Endothelial cell of umbilical vein (primary cell): Measurements from ENCODE around the gene GIMAP7. TPM values are rescaled to one million over a fixed set of nuclear protein-coding genes. Genes with fewer than 3 reads are reported as not detected.
A peak's percentile ranks its signal among the peaks of the same experiment; 100 is the strongest.

Source experiments
- Bru-seq: library from RNA; stranded (reverse); fragments of 400-500 nt; gene quantifications from one replicate; lab custom pipeline; 2021; lab: Mats Ljungman, UMichigan
- BruChase-seq, 2 experiments: library from RNA; stranded (reverse); fragments of 400-500 nt; gene quantifications; one replicate each; lab custom pipeline; 2021; lab: Mats Ljungman, UMichigan
- BruUV-seq: library from RNA; stranded (reverse); fragments of 400-500 nt; replicated peaks from 2 replicates; lab custom pipeline; 2021; lab: Mats Ljungman, UMichigan
- CTCF ChIA-PET: fragments of 300-600, 350-600 bp; sonication (Branson Sonifier 250); formaldehyde crosslinking; loops from one replicate; lab custom pipeline; 2021; ENCODE audit warnings: antibody characterized with exemption, inconsistent platforms; lab: Charles Lee
- POLR2A ChIA-PET: fragments of 300-600, 350-600 bp; sonication (Branson Sonifier 250); formaldehyde crosslinking; loops from one replicate; lab custom pipeline; 2021; ENCODE audit warnings: antibody characterized with exemption, inconsistent platforms; lab: Charles Lee
- DNase-seq: peaks from one replicate; pipeline ENCODE4 v3.0.0-alpha.2; 2011; ENCODE audit warnings: low read depth, low spot score
- FAIRE-seq: peaks from 2 replicates; lab custom pipeline; 2011; peaks lifted over from hg19 to GRCh38; lab: Jason Lieb, UNC
- H2AFZ ChIP-seq: 2 replicates; pipeline ENCODE4 v1.6.0; 2012; ENCODE audit warnings: low read depth, low read length, control low read depth, inconsistent platforms
- H3K27ac ChIP-seq: 2 replicates; pipeline ENCODE4 v1.5.1; 2011; ENCODE audit warnings: low read depth, mild to moderate bottlenecking, control low read depth, low read length, moderate library complexity; ENCODE audit not compliant: insufficient read depth
- H3K27me3 ChIP-seq, 2 experiments: 2 replicates each; pipeline versions ENCODE4 v1.6.0 to v1.6.1; 2011; ENCODE audit warnings: low read length in 2 of 2, mixed read lengths in 1 of 2; ENCODE audit not compliant: control insufficient read depth in 2 of 2, insufficient read depth in 2 of 2
- H3K36me3 ChIP-seq, 2 experiments: 2 replicates in 1 of 2; 3 replicates in 1 of 2; pipeline ENCODE4 v1.5.1; 2011; ENCODE audit warnings: low read length in 2 of 2, mild to moderate bottlenecking in 1 of 2, moderate library complexity in 1 of 2; ENCODE audit not compliant: control insufficient read depth in 2 of 2, insufficient read depth in 2 of 2; ENCODE audit errors: extremely low read depth in 1 of 2
- H3K4me1 ChIP-seq: 3 replicates; pipeline ENCODE4 v1.5.1; 2011; ENCODE audit warnings: mild to moderate bottlenecking, low read length; ENCODE audit not compliant: control insufficient read depth, insufficient read depth; ENCODE audit errors: extremely low read depth
- H3K4me2 ChIP-seq: 2 replicates; pipeline ENCODE4 v1.6.1; 2011; ENCODE audit warnings: low read length, control low read depth, mixed read lengths; ENCODE audit not compliant: insufficient read depth
- H3K4me3 ChIP-seq, 3 experiments: fragments of 200-600 bp in 1 of 3; sonication (generic), shearing (Covaris generic) in 1 of 3; replicated peaks in 1 of 3; 2 replicates each; pipeline ENCODE4 v1.5.1; 2011 to 2016; ENCODE audit warnings: control low read depth in 3 of 3, low read length in 3 of 3, mild to moderate bottlenecking in 2 of 3, inconsistent platforms in 1 of 3, low read depth in 1 of 3, moderate library complexity in 1 of 3; ENCODE audit not compliant: insufficient read depth in 1 of 3
- H3K79me2 ChIP-seq: 2 replicates; pipeline ENCODE4 v1.6.0; 2012; ENCODE audit warnings: low read length, inconsistent platforms; ENCODE audit not compliant: control insufficient read depth, insufficient read depth
- H3K9ac ChIP-seq: replicated peaks from 2 replicates; pipeline ENCODE3; 2011; ENCODE audit warnings: low read length, control low read depth; ENCODE audit not compliant: insufficient read depth; ENCODE audit errors: extremely low read depth
- H3K9me1 ChIP-seq: replicated peaks from 3 replicates; pipeline ENCODE4 v1.6.0; 2011; ENCODE audit warnings: mild to moderate bottlenecking, low read length; ENCODE audit not compliant: control insufficient read depth, insufficient read depth; ENCODE audit errors: extremely low read depth
- H3K9me3 ChIP-seq: replicated peaks from 2 replicates; pipeline ENCODE4 v1.5.1; 2012; ENCODE audit warnings: low read length, inconsistent platforms; ENCODE audit not compliant: control insufficient read depth, insufficient read depth
- H4K20me1 ChIP-seq: replicated peaks from 2 replicates; pipeline ENCODE3; 2011; ENCODE audit warnings: mild to moderate bottlenecking, low read length; ENCODE audit not compliant: control insufficient read depth, insufficient read depth; ENCODE audit errors: extremely low read depth
- CTCF ChIP-seq, 2 donors: IDR thresholded peaks; 1 replicate in 1 of 2; 2 replicates in 1 of 2; pipeline ENCODE4 v1.5.1; 2011; ENCODE audit warnings: low read length in 2 of 2, mild to moderate bottlenecking in 2 of 2, moderate library complexity in 2 of 2, control low read depth in 1 of 2, inconsistent platforms in 1 of 2, low read depth in 1 of 2; ENCODE audit not compliant: insufficient read depth in 1 of 2; ENCODE audit errors: extremely low read depth in 1 of 2
- MYC ChIP-seq: IDR thresholded peaks from one replicate; pipeline ENCODE4 v1.6.1; 2011; ENCODE audit warnings: mild to moderate bottlenecking, low read depth, low read length
- POLR2A ChIP-seq: IDR thresholded peaks from 2 replicates; pipeline ENCODE4 v1.6.1; 2012; ENCODE audit warnings: low read depth, mild to moderate bottlenecking, control low read depth, low read length
- POLR2AphosphoS5 ChIP-seq: IDR thresholded peaks from 2 replicates; pipeline ENCODE4 v1.6.1; 2012; ENCODE audit warnings: low read depth, mild to moderate bottlenecking, control low read depth, low read length, moderate library complexity; ENCODE audit not compliant: insufficient read depth
- dilution Hi-C: fragments of 300-500 bp; cut with MboI; formaldehyde crosslinking; loops from one replicate; pipeline ENCODE4 v1.15.0; 2019; ENCODE audit warnings: low sequenced_read_pairs; ENCODE audit not compliant: extremely low pct_ligation_motif_present
- intact Hi-C: fragments of 100-400 bp; cut with micrococcal nuclease; formaldehyde crosslinking; loops from one replicate; pipeline ENCODE4 v1.10.0; 2022
- long read RNA-seq: library from polyadenylated mRNA; stranded (forward); transcript quantifications from one replicate; pipeline ENCODE4 v2.0.0, GENCODE V29; 2021
- polyA minus RNA-seq, 3 experiments: library from RNA; depleted of rRNA, polyadenylated mRNA; stranded (reverse); fragments of >200 nt; gene quantifications; 1 replicate in 1 of 3; 2 replicates in 2 of 3; pipeline ENCODE4 v1.2.3, GENCODE V29; 2011
- polyA plus RNA-seq, 4 experiments: library from polyadenylated mRNA; depleted of rRNA in 3 of 4; stranded (reverse) in 3 of 4; unstranded in 1 of 4; fragments of >200 nt; gene quantifications; 2 replicates each; pipeline versions ENCODE4 v1.2.1 to v1.2.3, GENCODE V29; 2011 to 2012; ENCODE audit warnings: missing spikeins in 1 of 4
- total RNA-seq: library from RNA; stranded (reverse); gene quantifications from 2 replicates; pipeline ENCODE4 v1.2.3, GENCODE V29; 2021

The GIMAP7 gene
- total RNA-seq (42.4 and 51.1 TPM in 2 replicates), polyA plus RNA-seq (37.9 and 43.4 TPM in 2 replicates), polyA minus RNA-seq (36.6 and 38.7 TPM in 2 replicates), Bru-seq, nascent RNA (percentile 96 among the genes with signal in this experiment), BruChase-seq, experiment 1, labeled RNA remaining after a 6-hour chase (percentile 67 among the genes with signal in this experiment), BruChase-seq, experiment 2, labeled RNA remaining after a 2-hour chase (percentile 86 among the genes with signal in this experiment)
- polyA plus RNA-seq (2011; cell fraction: cytosol; rRNA removed) = 73.8 and 77.7 TPM in 2 replicates
- polyA plus RNA-seq (2011; cell fraction: nucleus; rRNA removed) = 36.5 and 39.7 TPM in 2 replicates
- 41.9 and 44.3 TPM in 2 replicates for polyA plus RNA-seq (2012)
- polyA minus RNA-seq (2011; cell fraction: cytosol; rRNA and poly(A)+ RNA removed) = not detected
- 9.5 and 14.5 TPM in 2 replicates for polyA minus RNA-seq (2011; cell fraction: nucleus; rRNA and poly(A)+ RNA removed)
- long read RNA-seq, transcript GIMAP7-201 (2 exons, 1,256 nt) = major isoform, 207 of 210 reads
- long read RNA-seq, partial matches to known transcripts = 0 of 210 reads
- long read RNA-seq, other reads (novel, unspliced or antisense) = 3 of 210 reads

- Histone ChIP-seq H3K79me2 (peaks cover 50% of the 10 kb centered on the region), H4K20me1 (no peaks in the 10 kb centered on the region), H3K9ac (peak within 1 kb of the TSS; percentile 80), H3K4me1 (peaks cover 21% of the 10 kb centered on the region), H3K4me3 (peak within 1 kb of the TSS; percentile 69 to 92 (median 91)), H3K9me3 (no peaks in the 10 kb centered on the region), H3K27me3 (no peaks in the 10 kb centered on the region), H3K36me3 (peaks cover 1% of the 10 kb centered on the region in 2 experiments), H3K4me2 (peak within 1 kb of the TSS; percentile 99), H3K27ac (peak within 1 kb of the TSS; percentile 61), H3K9me1 (no peaks in the 10 kb centered on the region), H2AFZ (peak within 1 kb of the TSS; percentile 78)
- BruUV-seq = TSS peak; percentile 35
- FAIRE-seq = peak; percentile 59
- POLR2A ChIA-PET = interaction anchor here (0.6 to 1.5 kb wide), 5 partner anchors 10 to 72 kb away, joined by 3 to 5 read pairs (median 4); no protein-coding TSS in a partner anchor
- dilution Hi-C loops = no loop called here
- intact Hi-C loops = loop anchor here (1.0 to 5.0 kb wide), 10 partner anchors 30 to 240 kb away; partner anchors contain the start of genes GIMAP1, GIMAP2 and GIMAP5
- TF ChIP-seq CTCF (IDR thresholded peaks at IDR 0.05; ENCODE audit: extremely low read depth in 1 of 2, insufficient read depth in 1 of 2, low read depth in 1 of 2, low read length in 2 of 2) (no peak), POLR2A (peak; percentile 81), MYC (no peak), POLR2AphosphoS5 (peak; percentile 71)
- CTCF ChIA-PET = interaction anchor here (0.9 to 1.9 kb wide), 6 partner anchors 13 to 264 kb away, joined by 3 to 16 read pairs (median 6); partner anchors contain the start of gene GIMAP8
- peak; percentile 81 for DNase-seq
Observed at GRCh38 chr7:150514748-150515222, at the start of gene GIMAP7. TSS of gene GIMAP7 (plus strand) at chr7:150514872. CDS start at chr7:150519975, 5,103 bp downstream.
